NB4 (cell line): ENCODE measurements around the gene PDZRN4.

Source experiments
- MYC ChIP-seq: IDR thresholded peaks from 2 replicates; pipeline ENCODE4 v1.6.1; 2011; ENCODE audit warnings: low read depth, low read length
- TF ChIP-seq, protein P1 (sequence below): IDR thresholded peaks from one replicate; pipeline ENCODE4 v1.5.1; 2012; ENCODE audit warnings: low read depth, low read length

DNA sequence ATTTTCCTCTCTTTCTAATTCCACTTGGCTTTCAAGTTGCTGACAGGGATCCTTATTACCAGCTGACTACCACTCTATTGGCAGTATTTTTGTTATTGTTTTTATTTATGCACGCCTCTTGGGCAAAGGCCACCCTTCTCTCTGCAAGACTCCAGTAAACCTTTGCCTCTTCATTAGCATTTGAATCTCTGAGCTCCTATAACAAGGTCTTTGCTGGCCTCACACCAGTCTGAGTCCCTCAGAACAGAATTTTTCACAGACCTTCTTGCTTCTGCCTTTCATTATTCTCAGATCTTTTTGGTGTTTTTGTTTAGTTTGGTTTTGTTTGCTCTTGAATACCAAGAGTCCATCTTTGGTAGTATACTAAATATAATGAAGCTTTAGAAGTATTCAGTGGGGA, 145.9 kb downstream of the PDZRN4 start:
- TF ChIP-seq, protein P1, sequence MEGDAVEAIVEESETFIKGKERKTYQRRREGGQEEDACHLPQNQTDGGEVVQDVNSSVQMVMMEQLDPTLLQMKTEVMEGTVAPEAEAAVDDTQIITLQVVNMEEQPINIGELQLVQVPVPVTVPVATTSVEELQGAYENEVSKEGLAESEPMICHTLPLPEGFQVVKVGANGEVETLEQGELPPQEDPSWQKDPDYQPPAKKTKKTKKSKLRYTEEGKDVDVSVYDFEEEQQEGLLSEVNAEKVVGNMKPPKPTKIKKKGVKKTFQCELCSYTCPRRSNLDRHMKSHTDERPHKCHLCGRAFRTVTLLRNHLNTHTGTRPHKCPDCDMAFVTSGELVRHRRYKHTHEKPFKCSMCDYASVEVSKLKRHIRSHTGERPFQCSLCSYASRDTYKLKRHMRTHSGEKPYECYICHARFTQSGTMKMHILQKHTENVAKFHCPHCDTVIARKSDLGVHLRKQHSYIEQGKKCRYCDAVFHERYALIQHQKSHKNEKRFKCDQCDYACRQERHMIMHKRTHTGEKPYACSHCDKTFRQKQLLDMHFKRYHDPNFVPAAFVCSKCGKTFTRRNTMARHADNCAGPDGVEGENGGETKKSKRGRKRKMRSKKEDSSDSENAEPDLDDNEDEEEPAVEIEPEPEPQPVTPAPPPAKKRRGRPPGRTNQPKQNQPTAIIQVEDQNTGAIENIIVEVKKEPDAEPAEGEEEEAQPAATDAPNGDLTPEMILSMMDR = no peak
- TF ChIP-seq MYC = no peak
